ENCODE results near the gene EVC.

The EVC gene

GRCh38 chr4:5798946-5799345, 87.9 kb downstream of the EVC start:
- ChIA-PET CTCF (no interaction called here), POLR2A (no interaction called here)
- DNase-seq (ENCODE audit: extremely low spot score) = no peak
- TF ChIP-seq BHLHE40 (IDR thresholded peaks at IDR 0.05; ENCODE audit: borderline replicate concordance) (no peak), HDGF (IDR thresholded peaks at IDR 0.05; ENCODE audit: borderline replicate concordance) (no peak), TARDBP (IDR thresholded peaks at IDR 0.05) (no peak), FOXK2 (IDR thresholded peaks at IDR 0.05) (no peak), SP1 (IDR thresholded peaks at IDR 0.05) (no peak), FOXM1 (IDR thresholded peaks at IDR 0.05; ENCODE audit: borderline replicate concordance) (no peak), ELF4 (IDR thresholded peaks at IDR 0.05) (no peak), L3MBTL2 (conservative IDR thresholded peaks at IDR 0.05) (no peak), ZNF384 (IDR thresholded peaks at IDR 0.05) (no peak), CTBP1 (IDR thresholded peaks at IDR 0.05; ENCODE audit: borderline replicate concordance) (no peak), LEF1 (IDR thresholded peaks at IDR 0.05; ENCODE audit: borderline replicate concordance) (no peak), NFRKB (IDR thresholded peaks at IDR 0.05) (no peak), PKNOX1 (IDR thresholded peaks at IDR 0.05) (no peak), FOXA1 (IDR thresholded peaks at IDR 0.05) (no peak), SUZ12 (IDR thresholded peaks at IDR 0.05) (no peak), ARNT (IDR thresholded peaks at IDR 0.05) (no peak)

- ChIA-PET CTCF (no interaction called here), POLR2A (no interaction called here)
- no peak for DNase-seq (ENCODE audit: extremely low spot score)
- no peak for TF ChIP-seq L3MBTL2 (conservative IDR thresholded peaks at IDR 0.05)
- TF ChIP-seq ELF4 (IDR thresholded peaks at IDR 0.05) = no peak
- TF ChIP-seq CTBP1 (IDR thresholded peaks at IDR 0.05; ENCODE audit: borderline replicate concordance) = no peak
- TF ChIP-seq SUZ12 (IDR thresholded peaks at IDR 0.05) = no peak
- TF ChIP-seq FOXA1 (IDR thresholded peaks at IDR 0.05) = no peak
- TF ChIP-seq TARDBP (IDR thresholded peaks at IDR 0.05) = no peak
- no peak for TF ChIP-seq PKNOX1 (IDR thresholded peaks at IDR 0.05)
- TF ChIP-seq FOXK2 (IDR thresholded peaks at IDR 0.05) = no peak
- TF ChIP-seq LEF1 (IDR thresholded peaks at IDR 0.05; ENCODE audit: borderline replicate concordance) = no peak
- TF ChIP-seq ZNF384 (IDR thresholded peaks at IDR 0.05) = no peak
- TF ChIP-seq NFRKB (IDR thresholded peaks at IDR 0.05) = no peak
- TF ChIP-seq FOXM1 (IDR thresholded peaks at IDR 0.05; ENCODE audit: borderline replicate concordance) = no peak
- no peak for TF ChIP-seq ARNT (IDR thresholded peaks at IDR 0.05)
- no peak for TF ChIP-seq HDGF (IDR thresholded peaks at IDR 0.05; ENCODE audit: borderline replicate concordance)
- TF ChIP-seq BHLHE40 (IDR thresholded peaks at IDR 0.05; ENCODE audit: borderline replicate concordance) = no peak
Measured at GRCh38 chr4:5799406-5799805, 88.4 kb downstream of the EVC start.

- ChIA-PET CTCF (interaction anchor here (0.7 kb wide), 1 partner anchor 12 kb away, joined by 4 read pairs; no protein-coding TSS in a partner anchor), POLR2A (no interaction called here)
- DNase-seq (ENCODE audit: extremely low spot score) = no peak
- TF ChIP-seq ZNF384 (IDR thresholded peaks at IDR 0.05) (no peak), CTBP1 (IDR thresholded peaks at IDR 0.05; ENCODE audit: borderline replicate concordance) (no peak), FOXA1 (IDR thresholded peaks at IDR 0.05) (no peak), L3MBTL2 (conservative IDR thresholded peaks at IDR 0.05) (no peak), BHLHE40 (IDR thresholded peaks at IDR 0.05; ENCODE audit: borderline replicate concordance) (no peak), SP1 (IDR thresholded peaks at IDR 0.05) (no peak), PKNOX1 (IDR thresholded peaks at IDR 0.05) (no peak), HDGF (IDR thresholded peaks at IDR 0.05; ENCODE audit: borderline replicate concordance) (no peak), FOXM1 (IDR thresholded peaks at IDR 0.05; ENCODE audit: borderline replicate concordance) (no peak), TARDBP (IDR thresholded peaks at IDR 0.05) (no peak), NFRKB (IDR thresholded peaks at IDR 0.05) (no peak), ELF4 (IDR thresholded peaks at IDR 0.05) (no peak), LEF1 (IDR thresholded peaks at IDR 0.05; ENCODE audit: borderline replicate concordance) (no peak), SUZ12 (IDR thresholded peaks at IDR 0.05) (no peak), FOXK2 (IDR thresholded peaks at IDR 0.05) (no peak), ARNT (IDR thresholded peaks at IDR 0.05) (no peak)
Measured at GRCh38 chr4:5800496-5800895, 89.5 kb downstream of the EVC start.

- POLR2A ChIA-PET = no interaction called here
- DNase-seq (ENCODE audit: extremely low spot score) = no peak
- CTCF ChIA-PET = no interaction called here
- TF ChIP-seq NFRKB (IDR thresholded peaks at IDR 0.05) (no peak), SUZ12 (IDR thresholded peaks at IDR 0.05) (no peak)
Measured at GRCh38 chr4:5801696-5802095, 90.7 kb downstream of the EVC start.

- CTCF ChIA-PET = no interaction called here
- no peak for TF ChIP-seq ELF4 (IDR thresholded peaks at IDR 0.05)
- TF ChIP-seq TARDBP (IDR thresholded peaks at IDR 0.05) = no peak
- TF ChIP-seq SP1 (IDR thresholded peaks at IDR 0.05) = no peak
- no peak for TF ChIP-seq FOXM1 (IDR thresholded peaks at IDR 0.05; ENCODE audit: borderline replicate concordance)
- TF ChIP-seq SUZ12 (IDR thresholded peaks at IDR 0.05) = no peak
- no peak for TF ChIP-seq ARNT (IDR thresholded peaks at IDR 0.05)
- DNase-seq (ENCODE audit: extremely low spot score) = no peak
- POLR2A ChIA-PET = no interaction called here
Measured at GRCh38 chr4:5802565-5802964, 91.6 kb downstream of the EVC start.

GRCh38 chr4:5804656-5805055, 93.7 kb downstream of the EVC start:
- CTCF ChIA-PET = no interaction called here
- TF ChIP-seq SP1 (IDR thresholded peaks at IDR 0.05) = no peak
- TF ChIP-seq FOXA1 (IDR thresholded peaks at IDR 0.05) = no peak
- TF ChIP-seq NFRKB (IDR thresholded peaks at IDR 0.05) = no peak
- TF ChIP-seq ARNT (IDR thresholded peaks at IDR 0.05) = no peak
- TF ChIP-seq ZNF384 (IDR thresholded peaks at IDR 0.05) = no peak
- no peak for TF ChIP-seq ELF4 (IDR thresholded peaks at IDR 0.05)
- no peak for TF ChIP-seq PKNOX1 (IDR thresholded peaks at IDR 0.05)
- no peak for TF ChIP-seq FOXK2 (IDR thresholded peaks at IDR 0.05)
- TF ChIP-seq TARDBP (IDR thresholded peaks at IDR 0.05) = no peak
- no peak for TF ChIP-seq SUZ12 (IDR thresholded peaks at IDR 0.05)
- DNase-seq (ENCODE audit: extremely low spot score) = peak; percentile 38
- POLR2A ChIA-PET = no interaction called here
